Measurements from ENCODE around the gene FKBP11.

The FKBP11 gene

GRCh38 chr12:48925304-48926011 is at the start of gene FKBP11:
Gene FKBP11 (minus strand): TSS chr12:48925492. CDS start chr12:48925428, 64 bp downstream.
- DNase-seq (ENCODE audit: low read depth): peak; percentile 75

GRCh38 chr12:48973941-48974673 is 48.8 kb upstream of the FKBP11 start:
- peak; percentile 23 for DNase-seq (ENCODE audit: low read depth)

- DNase-seq (ENCODE audit: low read depth): no peak
These were observed 48.2 kb upstream of the FKBP11 start for GRCh38 chr12:48973531-48973930.

- no peak for DNase-seq (ENCODE audit: low read depth)
These were observed 47.7 kb upstream of the FKBP11 start for GRCh38 chr12:48972952-48973483.

- peak; percentile 47 for DNase-seq (ENCODE audit: low read depth)
These were observed 47.1 kb upstream of the FKBP11 start for GRCh38 chr12:48972213-48972951.

- DNase-seq (ENCODE audit: low read depth): no peak
These were observed 45.5 kb upstream of the FKBP11 start for GRCh38 chr12:48970702-48971334.

GRCh38 chr12:48969833-48970701 is 44.8 kb upstream of the FKBP11 start:
- peak; percentile 39 for DNase-seq (ENCODE audit: low read depth)

GRCh38 chr12:48969160-48969771 is 44.0 kb upstream of the FKBP11 start:
- no peak for DNase-seq (ENCODE audit: low read depth)

GRCh38 chr12:48968467-48968866 is 43.2 kb upstream of the FKBP11 start:
- no peak for DNase-seq (ENCODE audit: low read depth)

- no peak for DNase-seq (ENCODE audit: low read depth)
These were observed 42.7 kb upstream of the FKBP11 start for GRCh38 chr12:48967991-48968390.

GRCh38 chr12:48966177-48966895 is 41.0 kb upstream of the FKBP11 start:
- DNase-seq (ENCODE audit: low read depth): no peak

- DNase-seq (ENCODE audit: low read depth): no peak
These were observed 40.1 kb upstream of the FKBP11 start for GRCh38 chr12:48965298-48965838.

GRCh38 chr12:48961801-48962200 is 36.5 kb upstream of the FKBP11 start:
- no peak for DNase-seq (ENCODE audit: low read depth)

- DNase-seq (ENCODE audit: low read depth): no peak
These were observed 36.0 kb upstream of the FKBP11 start for GRCh38 chr12:48961331-48961730.

- DNase-seq (ENCODE audit: low read depth): no peak
These were observed 35.5 kb upstream of the FKBP11 start for GRCh38 chr12:48960834-48961233.

GRCh38 chr12:48958049-48958388 is 32.7 kb upstream of the FKBP11 start:
- no peak for DNase-seq (ENCODE audit: low read depth)

GRCh38 chr12:48957141-48958048 is 32.1 kb upstream of the FKBP11 start, which contains the start of gene ARF3:
Gene ARF3 (minus strand): TSS chr12:48957487. CDS start chr12:48941095, 16,392 bp downstream.
- peak; percentile 89 for DNase-seq (ENCODE audit: low read depth)
